H1 (cell line): Measurements from ENCODE around the gene WDR1.

Experiments
- CEBPB ChIP-seq: IDR thresholded peaks from 2 replicates; pipeline ENCODE4 v1.6.1; 2012; ENCODE audit warnings: low read depth, low read length
- CHD2 ChIP-seq: IDR thresholded peaks from 2 replicates; pipeline ENCODE4 v1.6.1; 2012; ENCODE audit warnings: low read length, improper control_type of control experiment
- EP300 ChIP-seq, 2 experiments: IDR thresholded peaks; 1 replicate in 1 of 2; 2 replicates in 1 of 2; pipeline ENCODE4 v1.6.1; 2011 to 2012; ENCODE audit warnings: low read depth in 2 of 2, low read length in 2 of 2, mild to moderate bottlenecking in 2 of 2, borderline replicate concordance in 1 of 2, inconsistent platforms in 1 of 2, moderate library complexity in 1 of 2
- MAFK ChIP-seq: IDR thresholded peaks from 2 replicates; pipeline ENCODE4 v1.6.1; 2012; ENCODE audit warnings: low read depth, mild to moderate bottlenecking, improper control_type of control experiment, low read length
- POLR2A ChIP-seq, 2 experiments: IDR thresholded peaks; 1 replicate in 1 of 2; 2 replicates in 1 of 2; pipeline ENCODE4 v1.6.1; 2011; ENCODE audit warnings: low read depth in 2 of 2, low read length in 2 of 2, mild to moderate bottlenecking in 2 of 2; ENCODE audit errors: control extremely low read depth in 1 of 2
- POLR2AphosphoS5 ChIP-seq: IDR thresholded peaks from 2 replicates; pipeline ENCODE4 v1.6.1; 2011; ENCODE audit warnings: low read depth, low read length
- RXRA ChIP-seq: IDR thresholded peaks from 2 replicates; pipeline ENCODE4 v1.6.1; 2011; ENCODE audit warnings: low read depth, mild to moderate bottlenecking, low read length, moderate library complexity; ENCODE audit not compliant: insufficient read depth
- SP1 ChIP-seq: IDR thresholded peaks from 2 replicates; pipeline ENCODE4 v1.6.1; 2011; ENCODE audit warnings: low read depth, low read length
- SP4 ChIP-seq: IDR thresholded peaks from 2 replicates; pipeline ENCODE4 v1.6.1; 2012; ENCODE audit warnings: low read length, inconsistent platforms
- TCF12 ChIP-seq: IDR thresholded peaks from 2 replicates; pipeline ENCODE4 v1.6.1; 2011; ENCODE audit warnings: low read depth, mild to moderate bottlenecking, low read length
- YY1 ChIP-seq: IDR thresholded peaks from 2 replicates; pipeline ENCODE4 v1.6.1; 2011; ENCODE audit warnings: low read depth, mild to moderate bottlenecking, low read length
- TF ChIP-seq, protein P1 (sequence below), 3 experiments: IDR thresholded peaks; 1 replicate in 2 of 3; 2 replicates in 1 of 3; pipeline versions ENCODE4 v1.5.1 to v1.6.1; 2011; ENCODE audit warnings: low read length in 3 of 3, mild to moderate bottlenecking in 3 of 3, inconsistent platforms in 2 of 3, low read depth in 1 of 3, moderate library complexity in 1 of 3; ENCODE audit not compliant: insufficient read depth in 1 of 3; ENCODE audit errors: control extremely low read depth in 1 of 3

- TF ChIP-seq, protein P1, sequence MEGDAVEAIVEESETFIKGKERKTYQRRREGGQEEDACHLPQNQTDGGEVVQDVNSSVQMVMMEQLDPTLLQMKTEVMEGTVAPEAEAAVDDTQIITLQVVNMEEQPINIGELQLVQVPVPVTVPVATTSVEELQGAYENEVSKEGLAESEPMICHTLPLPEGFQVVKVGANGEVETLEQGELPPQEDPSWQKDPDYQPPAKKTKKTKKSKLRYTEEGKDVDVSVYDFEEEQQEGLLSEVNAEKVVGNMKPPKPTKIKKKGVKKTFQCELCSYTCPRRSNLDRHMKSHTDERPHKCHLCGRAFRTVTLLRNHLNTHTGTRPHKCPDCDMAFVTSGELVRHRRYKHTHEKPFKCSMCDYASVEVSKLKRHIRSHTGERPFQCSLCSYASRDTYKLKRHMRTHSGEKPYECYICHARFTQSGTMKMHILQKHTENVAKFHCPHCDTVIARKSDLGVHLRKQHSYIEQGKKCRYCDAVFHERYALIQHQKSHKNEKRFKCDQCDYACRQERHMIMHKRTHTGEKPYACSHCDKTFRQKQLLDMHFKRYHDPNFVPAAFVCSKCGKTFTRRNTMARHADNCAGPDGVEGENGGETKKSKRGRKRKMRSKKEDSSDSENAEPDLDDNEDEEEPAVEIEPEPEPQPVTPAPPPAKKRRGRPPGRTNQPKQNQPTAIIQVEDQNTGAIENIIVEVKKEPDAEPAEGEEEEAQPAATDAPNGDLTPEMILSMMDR (IDR thresholded peaks at IDR 0.05; ENCODE audit: control extremely low read depth in 1 of 3, insufficient read depth in 1 of 3, low read depth in 1 of 3, low read length in 3 of 3): no peak
- TF ChIP-seq SP4: no peak
- TF ChIP-seq MAFK: no peak
- no peak for TF ChIP-seq TCF12
- no peak for TF ChIP-seq POLR2AphosphoS5
- no peak for TF ChIP-seq RXRA
- TF ChIP-seq POLR2A (IDR thresholded peaks at IDR 0.05; ENCODE audit: control extremely low read depth in 1 of 2, low read depth in 2 of 2, low read length in 2 of 2): no peak
- TF ChIP-seq CHD2: no peak
- TF ChIP-seq EP300 (IDR thresholded peaks at IDR 0.05; ENCODE audit: borderline replicate concordance in 1 of 2, low read depth in 2 of 2, low read length in 2 of 2): no peak
- no peak for TF ChIP-seq CEBPB
- TF ChIP-seq SP1: no peak
- no peak for TF ChIP-seq YY1
These were observed 70.1 kb downstream of the WDR1 start for GRCh38 chr4:10046471-10046870.
